NOMO-1 treated with DMSO at 0.1 percent for 48 hours (cell line): Measurements from ENCODE around the gene FBLN1.
"Not testable (repeated sequence)": the region's sequence is repeated elsewhere in the genome, so short reads cannot be mapped to it uniquely, and the experiment has no call there.

ENCODE experiments used
- DNase-seq: peaks from one replicate; lab custom pipeline; 2025; ENCODE audit not compliant: unreplicated experiment; lab: John Stamatoyannopoulos, UW

FBLN1 gene

DNA sequence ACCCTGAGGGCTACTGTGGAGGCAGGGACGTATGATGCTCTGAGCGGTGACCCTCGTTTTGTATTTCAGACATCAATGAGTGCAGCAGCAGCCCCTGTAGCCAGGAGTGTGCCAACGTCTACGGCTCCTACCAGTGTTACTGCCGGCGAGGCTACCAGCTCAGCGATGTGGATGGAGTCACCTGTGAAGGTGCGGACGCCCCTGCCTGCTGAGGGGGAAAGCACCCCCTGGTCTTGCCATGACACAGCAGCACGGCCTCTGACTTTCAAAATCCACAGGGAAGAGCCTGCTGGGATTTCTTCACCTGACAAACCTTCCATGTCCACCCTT is 44.3 kb downstream of the FBLN1 start:
- DNase-seq: no peak

DNA sequence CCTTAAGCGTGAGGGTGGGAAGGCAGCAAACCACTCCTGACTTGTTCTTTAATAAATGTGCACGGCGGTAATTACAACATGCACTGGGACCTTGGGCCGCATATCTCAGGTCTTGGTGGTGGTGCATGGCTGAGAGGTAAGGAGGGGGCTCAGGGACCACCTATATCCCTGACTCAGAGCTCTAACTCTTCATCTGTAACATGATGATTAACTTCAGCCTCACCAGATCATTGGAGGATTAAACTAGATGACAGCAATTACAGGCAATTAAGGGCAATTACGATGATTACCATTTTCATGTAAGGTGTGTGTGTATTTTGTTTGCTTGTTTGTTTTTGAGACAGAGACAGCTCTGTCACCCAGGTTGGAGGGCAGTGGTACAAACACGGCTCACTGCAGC is 45.0 kb downstream of the FBLN1 start:
- no peak for DNase-seq

DNA sequence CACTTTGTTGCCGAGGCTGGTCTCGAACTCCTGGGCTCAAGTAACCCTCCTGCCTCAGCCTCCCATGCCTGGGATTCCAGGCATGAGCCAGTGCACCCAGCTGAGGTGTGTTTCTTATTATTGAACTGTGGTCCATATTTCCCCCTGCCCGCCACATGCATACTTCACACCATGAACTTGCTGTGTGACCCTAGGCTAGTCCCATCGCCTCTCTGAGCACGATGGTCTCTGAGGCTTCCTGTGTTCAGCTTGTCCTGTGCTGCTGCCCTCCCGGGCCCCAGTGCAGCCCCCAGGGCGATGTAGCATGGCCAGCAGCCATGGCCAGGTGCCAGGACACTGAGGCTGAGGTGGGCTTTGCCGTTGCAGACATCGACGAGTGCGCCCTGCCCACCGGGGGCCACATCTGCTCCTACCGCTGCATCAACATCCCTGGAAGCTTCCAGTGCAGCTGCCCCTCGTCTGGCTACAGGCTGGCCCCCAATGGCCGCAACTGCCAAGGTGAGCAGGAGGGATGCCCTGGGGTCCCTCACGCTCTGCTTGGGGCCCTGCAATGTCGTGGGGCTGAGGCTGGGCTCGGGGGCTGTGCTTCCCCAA is 45.7 kb downstream of the FBLN1 start:
- DNase-seq: no peak

DNA sequence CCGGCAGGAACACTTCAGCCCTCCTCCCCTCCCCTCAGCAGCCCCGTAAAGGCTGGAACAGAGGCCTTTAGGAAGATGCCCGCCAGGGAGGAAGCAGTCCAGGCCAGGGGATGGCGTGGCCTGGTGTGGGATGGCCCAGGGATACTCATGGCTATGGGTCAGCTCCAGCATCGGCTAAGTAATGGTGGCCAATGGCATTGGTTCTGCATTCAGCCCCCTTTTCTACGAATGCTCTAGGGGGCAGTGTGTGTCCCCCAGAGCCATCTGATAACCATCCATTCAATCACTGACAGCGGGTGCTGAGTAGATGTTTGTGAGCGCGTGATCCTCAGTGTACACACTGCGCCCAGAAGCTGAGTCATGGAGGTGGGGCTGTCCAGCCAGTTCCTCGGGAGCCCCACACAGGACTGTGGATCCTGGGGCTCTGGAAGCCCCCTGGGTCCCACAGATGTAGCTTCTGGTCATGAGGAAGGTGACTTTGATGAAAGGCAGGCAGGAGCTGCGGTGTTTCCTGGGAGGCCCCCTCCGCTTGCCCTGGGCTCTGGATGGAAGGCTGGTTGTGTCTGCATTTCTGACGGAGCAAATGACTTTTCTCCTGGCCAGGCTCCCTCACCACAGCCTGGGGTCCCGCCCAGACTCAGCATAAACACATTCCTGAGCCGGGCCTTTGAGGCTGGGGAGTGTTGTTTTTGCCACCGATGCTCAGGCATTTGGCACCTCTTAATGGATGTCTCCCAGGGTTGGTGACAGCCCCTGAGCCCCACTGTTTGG is 46.5 kb downstream of the FBLN1 start:
- DNase-seq: no peak

DNA sequence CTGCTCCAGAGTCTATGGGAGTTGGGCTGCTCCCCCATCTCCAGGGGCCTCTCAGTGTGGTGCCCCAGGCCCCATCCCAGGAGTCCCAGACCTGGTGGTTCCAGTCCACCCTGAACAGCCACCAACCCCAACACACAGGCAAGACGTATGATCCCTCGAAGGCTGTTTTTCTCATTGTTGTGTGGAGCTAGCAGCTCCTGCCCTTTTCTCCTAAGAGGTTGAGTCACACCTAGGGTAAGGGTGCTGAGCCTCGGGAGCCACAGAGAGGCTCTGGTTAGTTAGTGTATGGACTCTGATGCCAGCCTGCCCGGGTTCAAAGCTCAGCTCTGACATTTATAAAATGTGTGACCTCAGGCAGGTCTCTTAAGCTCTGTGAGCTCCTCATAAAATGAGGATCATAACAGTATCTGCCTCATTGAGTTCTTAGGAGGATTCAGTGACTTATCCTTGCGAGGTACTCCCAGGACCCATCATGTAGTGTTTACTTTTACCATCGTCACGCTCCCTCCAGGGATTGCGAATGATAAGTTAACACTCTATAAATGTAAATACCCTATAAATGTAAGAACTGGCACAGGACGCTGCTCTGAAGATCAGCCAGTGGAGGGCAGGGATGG is 47.2 kb downstream of the FBLN1 start:
- DNase-seq: no peak

DNA sequence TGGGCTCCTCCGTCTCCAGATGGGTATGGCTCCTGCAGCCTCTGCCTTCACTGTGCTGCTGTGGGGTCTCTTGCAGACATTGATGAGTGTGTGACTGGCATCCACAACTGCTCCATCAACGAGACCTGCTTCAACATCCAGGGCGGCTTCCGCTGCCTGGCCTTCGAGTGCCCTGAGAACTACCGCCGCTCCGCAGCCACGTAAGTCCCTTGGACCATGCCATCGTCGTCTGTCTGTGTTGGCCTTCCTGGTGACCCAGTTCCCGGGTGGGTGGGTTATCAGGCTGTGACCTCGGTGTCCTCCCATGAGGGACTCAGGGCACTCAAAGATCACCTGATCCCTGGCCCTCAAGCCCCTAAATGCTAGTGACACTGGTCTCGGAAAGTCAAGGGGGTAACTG is 47.7 kb downstream of the FBLN1 start:
- DNase-seq: no peak

DNA sequence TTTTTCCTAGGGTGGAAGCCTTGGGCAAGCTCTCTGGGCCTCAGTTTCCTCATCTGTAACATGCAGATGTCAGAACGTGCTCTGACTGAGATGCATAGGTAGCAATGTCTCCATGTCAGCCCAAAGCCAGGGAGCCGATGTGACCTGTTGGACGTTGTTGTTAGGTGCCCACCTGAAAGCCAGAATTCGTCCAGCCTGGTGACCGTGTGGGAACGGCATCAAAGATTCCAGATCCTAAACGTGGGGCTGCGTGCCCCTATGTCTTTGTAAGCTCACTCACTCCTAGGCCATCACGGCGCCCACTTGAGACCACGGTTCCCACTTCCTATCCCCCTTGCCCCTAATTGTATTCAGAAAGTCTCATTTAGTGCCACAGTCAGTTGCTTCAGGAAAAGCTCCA is 48.2 kb downstream of the FBLN1 start:
- no peak for DNase-seq

DNA sequence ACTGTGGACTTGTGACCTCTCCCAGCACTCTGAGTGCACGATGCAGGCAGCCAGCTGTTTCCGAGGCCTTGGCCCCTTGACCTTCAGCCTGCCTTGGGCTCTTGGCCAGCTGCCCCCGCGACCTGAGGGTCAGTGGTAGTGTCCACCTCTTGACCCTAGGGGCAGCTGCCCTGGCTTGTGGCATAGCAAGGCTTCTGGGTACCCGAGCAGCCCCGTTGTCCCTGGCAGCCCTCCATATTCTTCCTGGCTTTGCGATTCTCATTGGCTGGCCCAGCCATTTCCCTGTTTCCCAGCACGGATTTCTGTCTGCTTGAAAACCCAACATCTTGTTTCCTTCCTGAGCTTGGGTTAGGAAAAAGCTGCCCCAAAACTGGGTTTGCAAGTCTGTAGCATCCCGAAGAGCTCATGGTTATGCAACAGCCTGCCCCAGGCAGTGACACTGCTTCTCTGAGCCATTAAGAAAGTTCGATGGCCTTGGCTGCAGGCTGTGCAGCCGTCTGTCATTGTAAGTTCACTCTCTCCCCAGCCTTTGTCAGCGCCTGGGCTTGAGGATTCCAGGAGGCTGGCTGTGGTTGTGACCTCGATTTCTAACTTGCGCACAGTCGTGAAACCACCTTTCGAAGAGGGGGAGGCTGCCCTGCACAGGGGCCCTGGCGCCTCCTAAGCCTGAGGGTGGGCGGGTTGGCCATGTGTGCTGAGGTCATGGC is 48.8 kb downstream of the FBLN1 start:
- no peak for DNase-seq

DNA sequence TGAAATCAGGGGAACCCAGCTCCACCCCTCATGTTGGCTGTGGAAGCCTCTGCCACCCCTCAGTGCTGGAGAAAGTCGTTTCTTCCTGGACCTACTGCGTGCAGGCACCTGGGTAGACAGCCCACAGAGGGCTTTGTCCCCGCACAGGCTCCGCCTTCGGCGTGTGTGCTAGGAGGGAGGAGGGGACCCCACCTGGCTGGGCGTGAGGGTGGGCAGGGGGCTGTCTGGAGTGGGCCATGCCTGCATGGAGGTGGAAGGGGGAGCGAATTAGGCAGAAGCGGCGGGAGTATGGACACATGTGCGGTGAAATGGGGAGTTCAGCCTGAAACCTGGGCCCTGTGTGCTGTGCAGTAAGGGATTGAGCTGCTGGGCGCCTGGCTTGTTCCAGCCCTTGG is 49.3 kb downstream of the FBLN1 start:
- DNase-seq: no peak

DNA sequence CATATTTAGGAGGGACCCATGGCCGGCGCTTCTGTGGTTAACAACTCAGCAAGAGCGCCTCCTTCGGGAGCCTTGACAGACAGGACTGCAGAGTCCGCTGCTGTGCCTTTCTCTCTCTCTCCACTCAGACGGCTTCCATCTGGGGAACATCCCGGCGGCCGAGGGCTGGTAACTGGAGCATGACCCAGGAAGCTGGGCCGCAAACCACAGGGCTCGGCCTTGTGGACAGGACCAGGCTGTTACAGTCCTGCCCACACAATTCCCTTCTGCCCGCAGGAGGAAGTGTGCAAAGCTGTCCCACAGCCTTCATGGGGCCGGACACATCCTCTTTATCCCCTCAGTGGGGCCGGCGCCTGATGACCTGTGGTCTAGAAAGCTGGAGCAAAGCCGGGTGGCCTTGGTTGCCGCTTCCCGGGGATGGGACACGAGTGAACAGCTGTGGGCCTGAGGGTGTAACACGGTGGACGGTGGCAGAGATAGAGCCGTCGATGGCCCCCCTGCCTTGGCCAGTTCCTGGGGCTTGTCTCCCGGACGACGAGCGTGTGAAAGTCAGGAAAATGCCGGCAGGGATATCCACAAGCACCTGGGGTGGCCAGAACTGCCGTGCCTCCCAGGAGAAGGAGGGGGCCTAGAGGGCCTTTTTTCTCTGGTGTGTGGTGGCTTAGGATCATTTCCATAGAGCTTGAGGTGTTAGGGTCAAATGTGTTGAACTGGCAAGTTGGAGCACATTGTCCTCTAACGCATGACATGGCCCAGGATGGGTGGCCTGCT is 50.1 kb downstream of the FBLN1 start:
- peak; percentile 22 for DNase-seq

DNA sequence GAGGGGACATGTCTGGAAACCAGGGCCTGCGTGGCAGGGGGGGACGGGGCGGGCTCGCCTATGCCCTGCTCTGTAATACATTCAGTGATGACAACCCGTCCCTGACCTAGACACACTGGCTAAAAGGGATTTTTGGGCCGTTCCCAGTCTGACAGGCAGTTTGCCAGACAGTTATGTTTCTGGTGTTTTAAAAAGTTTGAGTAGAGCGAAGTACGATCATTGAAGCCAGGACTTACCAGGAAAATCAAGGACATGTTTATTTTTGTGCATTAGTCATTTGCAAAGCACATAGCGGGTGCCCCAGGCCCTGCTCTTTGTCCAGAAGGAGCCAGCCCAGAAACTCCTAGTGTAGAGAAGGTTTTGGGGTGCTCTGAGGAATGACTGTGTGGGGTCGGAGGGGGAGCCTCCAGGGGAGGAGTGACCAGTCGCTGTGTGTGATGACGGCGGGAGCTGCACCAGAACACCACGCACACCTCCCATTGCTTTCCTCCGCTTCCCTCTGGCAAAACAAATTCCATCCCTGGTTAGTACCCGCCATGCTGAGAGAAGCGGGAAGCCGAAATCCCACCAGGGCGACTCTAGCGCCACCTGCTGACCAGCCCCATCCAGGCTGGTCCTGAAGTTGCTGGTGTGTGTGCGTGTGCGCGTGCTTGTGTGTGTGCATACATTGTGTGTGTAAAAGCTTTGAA is 50.8 kb downstream of the FBLN1 start:
- DNase-seq: peak; percentile 43

DNA sequence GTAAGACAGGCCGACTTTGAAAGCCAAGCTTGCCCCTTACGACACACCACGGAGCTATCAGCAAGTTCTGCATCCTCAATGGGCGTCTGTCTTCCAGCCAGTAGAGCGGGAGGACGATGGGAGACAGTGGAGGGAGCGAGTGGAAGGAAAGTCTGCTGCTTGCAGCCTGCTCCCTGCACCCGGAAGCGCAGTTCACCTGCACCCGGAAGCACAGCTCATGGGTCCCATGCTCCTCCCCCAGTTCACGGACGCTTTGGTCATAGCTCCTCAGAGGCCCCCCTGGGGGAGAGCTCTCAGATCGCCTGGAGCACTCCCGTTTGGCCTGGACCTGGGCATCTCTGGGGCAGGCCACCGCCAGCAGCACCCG is 51.3 kb downstream of the FBLN1 start:
- no peak for DNase-seq

DNA sequence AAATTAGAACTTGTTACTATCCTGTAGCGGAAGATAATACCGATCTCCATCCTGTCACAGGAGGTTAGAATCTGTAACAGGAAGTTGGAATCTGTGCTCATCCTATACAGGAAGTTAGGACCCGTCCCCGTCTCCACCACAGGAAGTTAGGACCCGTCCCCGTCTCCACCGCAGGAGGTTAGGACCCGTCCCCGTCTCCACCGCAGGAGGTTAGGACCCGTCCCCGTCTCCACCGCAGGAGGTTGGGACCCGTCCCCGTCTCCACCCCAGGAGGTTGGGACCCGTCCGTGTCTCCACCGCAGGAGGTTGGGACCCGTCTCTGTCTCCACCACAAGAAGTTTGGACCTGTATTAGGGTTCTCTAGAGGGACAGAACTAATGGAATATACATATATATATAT is 52.2 kb downstream of the FBLN1 start:
- DNase-seq: no peak

DNA sequence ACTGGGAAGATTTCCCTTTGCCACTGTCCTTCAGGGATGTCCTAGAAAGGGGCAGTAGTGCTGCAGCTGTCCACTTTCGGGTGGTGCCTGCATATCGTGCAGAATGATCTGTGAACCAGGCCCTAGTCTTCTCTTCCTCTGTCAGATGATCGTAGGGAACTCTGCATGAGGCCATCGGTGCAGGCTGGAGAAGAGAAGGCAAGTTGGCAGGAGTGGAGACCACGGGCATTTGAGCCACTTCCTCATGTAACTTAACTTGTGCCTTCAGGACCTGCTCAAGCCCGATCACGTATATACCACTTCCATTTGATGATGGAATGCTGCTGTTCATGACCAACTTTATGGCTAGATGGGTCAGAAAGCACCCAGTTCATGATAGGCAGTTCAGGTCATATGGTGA is 55.2 kb downstream of the FBLN1 start:
- DNase-seq: peak; percentile 27

DNA sequence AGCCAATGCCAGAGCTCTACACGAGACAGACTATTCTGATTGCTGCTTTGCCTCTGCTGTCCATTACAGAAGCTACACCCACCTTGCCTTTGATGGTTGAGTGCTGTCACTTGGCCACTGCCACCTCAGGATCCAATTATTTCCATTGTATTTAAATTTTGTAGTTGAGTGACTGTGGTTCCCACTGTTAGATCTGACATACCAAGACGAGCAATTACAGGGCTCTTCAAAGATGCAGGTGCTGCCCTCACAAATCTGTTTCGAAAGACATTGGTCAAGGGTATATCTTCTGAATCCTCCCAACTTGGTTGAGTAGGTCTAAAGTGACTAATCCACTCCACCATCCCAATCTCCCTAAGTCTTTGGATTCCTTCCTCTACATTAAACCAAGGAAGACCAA is 57.4 kb downstream of the FBLN1 start:
- not testable (repeated sequence) for DNase-seq

DNA sequence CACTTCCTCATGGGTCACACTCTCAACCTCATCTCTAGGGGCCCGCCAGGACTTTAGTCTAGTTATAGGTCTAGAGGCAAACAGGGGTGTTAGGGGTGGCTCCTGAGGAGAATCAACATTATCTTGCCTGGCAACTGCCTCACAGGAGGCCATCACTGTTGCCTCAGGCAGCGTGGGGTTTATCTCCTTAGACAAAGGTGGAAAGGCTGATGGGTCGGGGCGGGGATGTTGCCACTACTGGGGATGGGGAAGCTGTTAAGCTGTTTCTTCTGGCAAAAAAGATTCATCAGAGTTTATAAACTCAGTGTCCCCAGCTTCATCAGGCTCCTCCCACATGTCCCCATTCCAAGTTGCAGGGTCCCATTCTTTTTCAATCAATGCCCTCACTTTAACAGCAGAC is 58.1 kb downstream of the FBLN1 start:
- DNase-seq: not testable (repeated sequence)

DNA sequence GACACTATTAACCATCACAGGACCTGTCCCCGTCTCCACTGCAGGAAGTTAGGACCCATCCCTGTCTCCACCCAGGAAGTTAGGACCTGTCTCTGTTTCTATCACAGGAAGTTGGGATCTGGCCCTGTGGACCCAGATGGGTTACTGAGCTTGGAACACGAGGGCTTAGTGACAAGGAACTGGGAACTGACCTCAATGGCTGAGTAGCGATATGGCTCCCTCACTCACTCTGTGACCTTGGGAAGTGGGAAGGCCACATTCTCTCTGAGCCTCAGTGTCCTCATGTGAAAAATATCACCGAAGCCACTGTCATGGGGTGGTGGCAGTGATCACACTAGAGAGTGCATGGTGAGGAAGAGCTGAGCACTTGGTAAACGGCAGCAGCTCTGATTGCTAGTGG is 59.4 kb downstream of the FBLN1 start:
- no peak for DNase-seq

DNA sequence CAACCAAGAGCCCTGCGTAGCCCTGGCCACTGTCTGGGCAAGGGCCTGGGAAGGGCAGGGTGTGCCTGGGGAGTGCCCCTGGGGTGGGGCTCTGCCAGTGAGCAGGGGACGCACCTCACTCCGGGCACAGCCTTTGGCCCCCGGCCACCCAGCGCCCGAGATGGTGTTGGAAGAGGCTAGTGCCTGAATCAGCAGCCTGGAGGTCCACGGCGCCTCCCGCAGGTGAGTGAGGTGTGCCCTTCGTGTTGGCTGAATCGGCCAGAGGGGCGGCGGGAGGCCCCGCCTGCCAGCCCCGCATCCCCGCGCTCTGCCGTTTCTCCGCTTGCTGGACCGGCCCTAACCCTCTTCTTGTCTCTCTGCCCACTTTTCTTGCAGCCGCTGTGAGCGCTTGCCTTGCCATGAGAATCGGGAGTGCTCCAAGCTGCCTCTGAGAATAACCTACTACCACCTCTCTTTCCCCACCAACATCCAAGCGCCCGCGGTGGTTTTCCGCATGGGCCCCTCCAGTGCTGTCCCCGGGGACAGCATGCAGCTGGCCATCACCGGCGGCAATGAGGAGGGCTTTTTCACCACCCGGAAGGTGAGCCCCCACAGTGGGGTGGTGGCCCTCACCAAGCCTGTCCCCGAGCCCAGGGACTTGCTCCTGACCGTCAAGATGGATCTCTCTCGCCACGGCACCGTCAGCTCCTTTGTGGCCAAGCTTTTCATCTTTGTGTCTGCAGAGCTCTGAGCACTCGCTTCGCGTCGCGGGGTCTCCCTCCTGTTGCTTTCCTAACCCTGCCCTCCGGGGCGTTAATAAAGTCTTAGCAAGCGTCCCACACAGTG is 60.1 kb downstream of the FBLN1 start:
- no peak for DNase-seq

DNA sequence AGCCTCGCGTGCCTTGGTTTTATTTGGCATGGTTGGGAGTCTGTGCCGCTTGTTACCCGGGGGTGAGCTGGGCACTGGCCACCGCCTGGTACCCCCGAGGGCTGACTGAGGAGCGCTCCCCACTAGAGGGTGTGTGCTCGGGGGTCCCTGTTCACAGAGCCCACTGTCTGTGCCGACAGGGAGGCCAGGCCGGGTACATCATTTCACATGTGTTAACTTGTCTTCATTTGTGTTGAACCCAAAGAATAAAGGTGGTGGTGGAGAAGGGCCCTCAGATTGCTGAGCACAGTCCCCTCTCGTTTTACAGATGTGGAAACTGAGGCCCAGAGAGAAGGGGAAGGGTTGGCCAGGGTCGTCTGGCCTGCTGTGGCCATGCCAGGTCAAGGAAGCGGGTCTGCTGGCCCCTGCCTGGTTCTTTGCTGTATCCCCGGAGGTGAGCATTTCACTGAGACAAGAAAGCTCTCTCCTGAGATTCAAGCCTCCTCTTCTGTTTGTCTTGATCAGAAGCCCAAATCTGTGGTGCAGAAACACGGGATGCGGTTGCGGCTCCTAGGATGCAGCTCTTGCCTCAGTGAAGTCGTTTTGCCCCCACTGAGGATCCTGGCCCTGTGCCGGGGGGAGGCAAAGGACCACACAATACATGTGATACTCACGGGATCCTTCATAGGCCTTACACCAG is 60.8 kb downstream of the FBLN1 start:
- no peak for DNase-seq
